CD4-positive, alpha-beta T cell treated with Interleukin-17A for 1 hour (primary cell): Measurements from ENCODE around the gene STARD10.

Source experiments
- DNase-seq: peaks from one replicate; pipeline ENCODE4 v3.0.0-alpha.2; 2020

Gene STARD10

DNA sequence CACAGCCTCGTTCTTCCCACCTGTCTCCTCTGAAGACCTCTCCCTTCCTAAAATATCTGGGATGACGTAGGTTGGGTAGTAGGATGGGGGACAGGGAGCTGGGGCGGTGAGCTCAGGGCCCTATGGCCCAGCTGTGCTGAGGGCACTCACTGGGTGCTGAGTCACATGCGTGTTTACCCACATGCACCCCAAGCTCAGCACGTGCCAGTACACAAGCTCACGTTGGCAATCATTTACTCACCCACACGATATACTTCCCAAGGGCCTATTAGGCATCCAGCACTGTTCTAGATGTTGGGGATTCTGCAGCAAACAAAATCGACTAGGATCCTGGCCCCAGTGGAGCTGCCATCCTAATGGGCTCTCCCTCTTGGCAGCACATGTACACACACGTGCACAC, 70.3 kb downstream of the STARD10 start:
- DNase-seq: no peak

DNA sequence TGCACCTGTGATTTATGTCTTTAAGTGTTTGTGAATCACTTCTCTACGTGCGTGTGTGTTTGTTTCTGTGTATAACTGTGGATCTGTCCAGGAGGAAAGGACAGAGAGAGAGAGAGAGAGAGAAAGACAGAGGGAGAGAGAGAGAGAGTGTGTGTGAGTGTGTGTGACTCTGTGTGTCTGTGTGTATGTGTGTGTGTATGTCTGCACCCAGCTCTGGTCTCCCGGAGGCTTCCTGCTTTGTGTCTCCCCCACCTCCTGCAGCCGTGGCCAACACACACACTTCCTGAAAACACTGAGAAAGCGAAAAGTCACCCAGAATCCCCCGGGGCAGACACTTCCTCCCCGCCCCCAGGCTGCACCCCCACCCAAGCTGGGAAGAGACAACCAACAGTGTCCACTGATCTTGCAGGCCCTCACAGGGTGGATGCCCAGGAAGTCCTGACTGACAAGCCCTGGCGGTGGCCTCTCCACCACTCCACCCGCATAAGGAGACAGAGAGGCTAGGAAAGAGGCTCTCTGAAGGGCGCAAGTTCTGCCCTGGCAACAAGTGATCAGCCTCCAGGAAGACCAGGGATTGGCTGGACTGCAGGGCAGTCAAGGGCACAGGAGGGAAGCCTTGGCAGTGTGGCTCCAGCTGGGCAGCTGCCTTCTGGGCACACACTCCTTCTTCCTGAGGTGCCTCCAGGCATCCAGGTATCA, 71.6 kb downstream of the STARD10 start:
- DNase-seq: peak; percentile 91

- DNase-seq: peak; percentile 51
Measured at GRCh38 chr11:72721689-72722049, 72.2 kb downstream of the STARD10 start.

DNA sequence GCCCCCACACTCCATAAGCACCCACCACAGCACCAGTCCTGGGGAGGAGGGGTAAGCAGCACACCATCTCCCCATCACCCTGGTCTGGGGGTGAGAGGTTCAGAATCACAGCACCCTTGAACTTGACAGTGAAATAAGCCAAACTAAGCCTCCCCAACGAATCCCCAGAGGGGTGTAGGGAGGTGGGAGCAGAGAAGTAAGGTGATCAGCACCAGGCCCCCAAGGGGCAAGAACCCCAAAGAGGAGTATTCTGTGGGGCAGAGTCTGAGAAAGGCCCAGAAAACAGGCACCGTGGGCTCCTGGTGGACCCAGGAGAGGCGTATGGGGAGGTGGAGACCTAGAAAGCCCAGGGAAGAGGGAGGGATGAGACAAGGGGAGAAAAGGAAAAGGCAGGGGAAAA, 72.6 kb downstream of the STARD10 start:
- DNase-seq: no peak

- no peak for DNase-seq
Measured at GRCh38 chr11:72720784-72721183, 73.1 kb downstream of the STARD10 start.

GRCh38 chr11:72720047-72720446, 73.8 kb downstream of the STARD10 start:
- DNase-seq: no peak

DNA sequence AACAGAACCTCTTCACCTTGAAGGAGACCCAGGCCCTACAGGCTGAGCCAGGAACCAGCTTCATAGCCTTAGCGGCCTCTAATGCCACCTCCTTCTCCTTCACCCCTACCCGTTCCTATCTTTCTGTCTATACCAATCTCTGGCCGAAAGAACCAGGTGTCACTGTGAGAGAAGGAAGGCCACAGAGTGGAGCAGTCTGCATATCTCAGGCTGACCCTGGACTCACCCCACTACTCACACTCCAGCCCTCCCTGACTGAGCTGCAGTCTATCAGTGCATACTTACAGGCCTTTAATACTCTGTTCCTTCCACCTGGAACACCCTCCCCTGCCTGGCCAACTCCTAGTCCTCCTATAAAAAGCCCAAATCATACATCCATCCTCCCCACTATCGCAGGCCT, 74.3 kb downstream of the STARD10 start:
- DNase-seq: no peak

DNA sequence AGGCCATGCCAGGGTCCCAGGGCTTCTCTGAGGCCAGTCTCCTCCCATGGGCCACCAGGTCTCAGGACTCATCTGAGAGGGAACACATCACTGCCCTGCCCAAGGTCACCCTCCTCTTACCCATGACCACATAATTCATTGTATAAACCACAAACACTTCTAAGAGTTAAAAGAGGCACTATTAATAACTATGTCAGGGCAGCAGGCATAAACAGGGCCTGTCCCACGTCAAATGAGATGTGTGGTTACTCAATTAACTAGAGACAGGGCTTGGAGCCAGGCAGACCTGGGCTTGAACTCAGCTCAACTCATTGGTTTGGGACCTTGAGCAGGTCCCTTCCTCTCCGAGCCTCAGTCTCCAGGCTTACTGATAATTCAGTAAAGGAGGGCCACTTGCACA, 74.7 kb downstream of the STARD10 start:
- peak; percentile 26 for DNase-seq

DNA sequence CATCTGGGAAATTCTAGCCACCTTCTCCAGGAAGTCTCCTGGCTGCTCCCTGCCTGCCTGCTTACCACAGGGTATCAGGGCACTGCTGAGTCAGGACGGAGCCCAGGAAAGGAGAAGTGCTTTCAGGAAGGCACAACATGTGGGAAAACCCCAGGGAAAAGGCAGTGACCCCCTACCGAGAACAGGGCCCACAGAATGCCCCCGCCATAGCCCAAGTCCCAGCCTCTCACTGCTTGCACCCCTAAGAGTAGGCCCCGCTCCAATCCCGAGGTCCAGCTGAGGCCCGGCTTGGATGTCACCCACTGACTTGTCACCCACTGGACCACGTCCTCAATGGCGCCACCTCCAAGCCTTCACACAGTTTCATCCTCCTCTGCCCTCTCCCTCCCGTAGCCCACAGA, 75.7 kb downstream of the STARD10 start:
- DNase-seq: no peak

GRCh38 chr11:72716788-72717435, 76.9 kb downstream of the STARD10 start:
- no peak for DNase-seq

DNA sequence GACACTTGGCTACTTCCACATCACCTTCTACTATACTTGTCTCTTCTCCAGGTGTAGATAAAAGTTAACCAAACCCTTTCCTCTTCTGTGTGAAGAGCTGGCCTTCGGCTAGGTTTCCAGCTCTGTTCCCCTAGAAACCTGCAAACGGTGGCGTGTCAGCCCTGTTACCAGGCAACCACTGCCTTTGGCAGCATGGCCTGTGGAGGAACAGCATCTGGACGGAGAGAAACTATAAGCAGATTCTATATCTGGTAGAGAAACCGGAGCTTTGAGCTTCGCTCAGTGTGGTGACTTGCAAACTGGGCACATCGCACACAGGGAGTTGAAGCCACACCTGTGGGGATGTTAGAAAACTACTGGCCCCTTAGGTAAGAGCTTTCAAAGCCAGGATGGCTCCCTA, 77.6 kb downstream of the STARD10 start:
- DNase-seq: no peak

DNA sequence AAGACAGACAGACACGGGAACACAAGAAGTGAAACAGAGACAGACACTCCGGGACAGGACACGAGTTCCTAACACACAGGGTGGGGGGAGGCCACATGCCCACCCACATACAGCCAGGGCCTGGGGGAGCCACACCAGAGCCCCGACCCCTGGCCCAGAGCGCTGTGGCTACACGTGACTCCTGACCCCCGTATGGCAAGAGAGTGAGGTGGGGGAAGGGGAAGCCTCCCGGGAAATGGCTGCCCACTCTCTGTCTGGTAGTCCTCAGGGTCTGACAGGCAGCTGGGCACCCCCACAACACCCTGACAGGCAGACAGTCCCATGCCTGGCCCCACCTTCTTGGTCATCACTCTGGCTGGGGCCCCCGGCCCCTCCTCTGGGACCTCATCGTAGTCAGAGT, 81.0 kb downstream of the STARD10 start:
- DNase-seq: no peak

DNA sequence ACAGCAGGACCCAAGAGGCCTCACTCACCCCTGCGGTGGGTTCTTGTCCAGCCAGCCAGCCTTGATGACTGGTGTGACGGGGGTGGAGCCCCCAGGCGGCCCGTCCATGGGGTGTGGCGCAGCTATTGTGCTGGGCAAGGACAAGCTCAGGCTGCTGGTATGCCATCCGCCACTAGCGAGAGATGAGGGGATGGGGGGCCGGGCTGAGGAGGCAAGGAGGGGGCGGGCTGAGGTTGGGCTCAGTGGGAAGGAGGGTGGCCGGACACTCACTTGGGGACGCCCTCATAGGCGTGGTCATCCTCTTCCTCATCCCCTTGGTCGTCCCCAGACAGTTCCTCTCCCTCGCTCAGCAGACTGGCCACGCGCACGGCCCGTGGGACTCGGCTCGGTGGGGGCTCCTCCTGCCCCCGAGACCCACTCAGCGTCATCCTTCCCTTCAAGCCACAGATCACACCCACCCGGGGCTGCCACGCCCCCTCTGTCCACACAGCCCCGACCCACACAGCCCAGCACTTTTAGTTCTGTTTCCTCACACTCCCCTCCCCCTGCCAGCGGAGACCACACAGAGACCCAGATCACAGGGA, 81.6 kb downstream of the STARD10 start:
- DNase-seq: no peak

- no peak for DNase-seq
Measured at GRCh38 chr11:72711141-72711540, 82.7 kb downstream of the STARD10 start.

DNA sequence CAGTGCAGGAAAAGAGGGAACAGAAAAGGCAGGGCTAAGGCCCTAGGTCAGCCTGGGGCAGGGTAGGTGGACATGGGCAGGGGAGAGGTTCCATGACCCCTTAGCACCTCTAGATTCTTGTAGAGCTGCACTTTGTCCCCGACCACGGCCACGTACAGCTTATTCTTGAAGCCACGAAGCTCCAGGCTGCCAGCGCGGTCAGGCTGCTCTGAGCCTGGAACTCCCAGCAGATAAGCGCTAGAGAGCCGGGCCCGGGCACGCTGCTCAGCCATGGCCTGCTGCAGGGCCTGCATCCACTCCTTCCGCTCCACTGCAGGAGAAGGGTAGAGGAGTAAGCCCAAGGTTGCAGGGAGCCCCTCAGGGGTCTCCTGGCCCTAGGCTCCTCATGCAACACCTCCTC, 83.6 kb downstream of the STARD10 start:
- DNase-seq: no peak

GRCh38 chr11:72709478-72710238, 84.2 kb downstream of the STARD10 start:
- DNase-seq: no peak

DNA sequence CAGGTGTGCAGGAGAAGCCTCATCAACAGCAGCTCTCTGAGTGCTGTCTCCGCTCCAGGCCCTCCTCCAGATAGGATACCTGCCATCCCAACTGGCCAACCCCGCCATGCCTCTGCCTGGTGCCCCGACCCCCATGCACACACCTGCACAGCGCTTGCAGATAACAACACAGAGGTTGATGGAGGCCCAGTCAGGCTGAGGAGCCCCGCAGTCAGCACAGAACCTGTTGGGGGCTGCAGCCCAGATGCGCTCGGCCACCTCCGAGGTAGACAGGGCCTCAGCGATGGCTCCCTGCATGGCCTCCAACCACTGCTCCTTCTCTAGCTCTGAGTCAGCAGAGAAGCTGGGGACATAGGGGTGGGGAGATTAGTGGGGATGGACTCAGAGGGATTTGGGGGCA, 86.8 kb downstream of the STARD10 start:
- no peak for DNase-seq

GRCh38 chr11:72706579-72706978, 87.3 kb downstream of the STARD10 start:
- no peak for DNase-seq

DNA sequence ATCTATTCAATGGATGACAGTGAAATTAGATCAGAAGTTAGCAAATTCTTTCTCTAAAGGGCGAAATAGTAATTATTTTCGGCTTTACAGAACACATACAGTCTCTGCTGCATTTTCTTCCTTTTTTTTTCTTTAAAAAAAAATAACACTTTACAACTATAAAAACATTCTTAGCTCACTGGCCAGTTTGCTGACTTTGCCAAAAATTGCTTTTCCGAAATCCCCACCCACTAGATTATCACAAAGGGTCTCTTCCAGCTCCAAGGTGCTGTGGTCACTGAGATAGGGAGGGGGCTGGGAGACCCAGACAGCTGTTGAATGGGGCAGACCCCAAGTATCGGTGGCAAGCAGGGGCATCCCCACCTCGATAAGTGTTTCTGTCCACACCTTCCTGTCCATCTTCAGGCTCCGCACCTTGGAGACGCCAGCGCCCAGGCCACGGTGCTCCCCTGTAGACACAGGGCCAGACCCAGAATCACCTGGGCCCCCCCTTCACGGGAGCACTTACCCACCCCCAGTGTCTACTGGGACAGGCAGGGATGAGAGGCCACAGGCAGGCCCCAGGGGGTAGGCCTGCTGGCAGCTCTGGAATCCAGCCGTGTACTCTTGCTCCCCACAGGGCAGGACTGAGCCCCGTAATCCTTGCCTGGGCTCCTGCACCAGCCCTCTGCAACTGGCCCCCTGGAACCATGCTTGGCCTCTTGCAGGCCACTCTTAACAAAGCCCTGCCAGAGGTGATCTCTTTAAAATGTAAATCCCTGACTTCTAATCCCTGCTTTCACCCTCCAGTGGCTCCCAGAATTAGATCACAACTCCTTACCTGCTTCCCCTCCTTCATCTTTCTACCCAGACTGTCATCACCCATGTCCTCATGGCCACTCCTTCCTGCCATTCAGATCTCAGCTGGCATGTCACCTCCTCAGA, 88.1 kb downstream of the STARD10 start:
- no peak for DNase-seq

DNA sequence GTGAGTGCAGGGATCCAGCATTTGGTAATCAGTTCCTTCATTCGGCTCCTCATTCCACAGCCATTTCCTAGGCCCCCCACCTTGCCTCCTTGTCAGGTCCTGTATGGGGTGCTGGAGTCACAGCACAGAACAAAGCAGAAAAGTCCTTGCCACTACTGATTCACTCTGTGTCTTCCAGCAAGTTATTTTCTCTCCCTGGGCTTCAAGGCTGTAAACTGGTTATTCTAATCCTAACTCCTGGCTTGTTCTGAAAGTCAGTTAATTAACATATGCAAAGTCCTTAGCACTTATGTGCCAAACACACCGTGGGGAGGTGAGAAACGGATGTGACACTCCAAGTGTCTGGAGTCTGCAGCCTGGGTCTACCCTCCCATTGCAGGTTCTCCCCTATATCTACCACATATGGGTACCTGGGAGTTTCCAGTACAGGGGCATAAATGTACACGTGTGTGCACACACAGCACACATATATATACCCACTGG, 89.0 kb downstream of the STARD10 start:
- DNase-seq: no peak
